ENCODE results near the gene ITGBL1.

Gene ITGBL1

DNA sequence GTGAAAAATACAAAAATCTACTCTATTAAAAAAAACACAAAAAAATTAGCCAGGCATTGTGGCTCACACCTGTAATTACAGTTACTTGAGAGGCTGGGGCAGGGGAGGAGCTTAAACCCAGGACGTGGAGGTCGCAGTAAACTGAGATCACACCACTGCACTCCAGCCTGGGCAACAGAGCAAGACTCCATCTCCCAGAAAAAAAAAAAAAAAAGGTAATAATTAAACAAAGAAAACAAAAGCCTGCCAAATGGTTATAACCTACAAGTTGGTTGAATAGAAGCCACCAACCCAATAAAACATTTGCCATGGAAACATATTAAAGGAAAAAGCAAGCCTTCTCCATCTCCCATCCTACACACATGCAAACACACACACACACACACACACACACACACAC is 255.2 kb downstream of the ITGBL1 start:
- DNase-seq, result no peak

DNA sequence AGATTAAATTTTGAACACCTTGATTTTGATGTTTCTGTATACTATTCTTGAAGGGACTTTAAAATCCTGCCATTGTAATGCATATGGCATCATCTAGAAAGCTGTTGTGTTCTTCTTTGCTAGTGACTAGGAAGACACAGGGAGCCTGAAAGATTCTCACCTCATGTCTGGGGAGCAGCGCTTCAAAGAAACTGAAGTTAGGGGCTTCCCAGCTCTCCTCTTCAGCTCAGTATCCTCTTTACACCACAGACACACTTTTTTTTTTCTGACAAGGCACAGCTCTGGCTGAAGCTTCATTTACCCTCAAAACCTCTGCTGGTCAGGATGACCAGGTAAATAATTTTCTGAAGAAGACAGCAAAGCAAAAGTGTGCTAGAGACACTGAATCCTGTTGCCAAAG is 255.6 kb downstream of the ITGBL1 start:
- no peak for DNase-seq

DNA sequence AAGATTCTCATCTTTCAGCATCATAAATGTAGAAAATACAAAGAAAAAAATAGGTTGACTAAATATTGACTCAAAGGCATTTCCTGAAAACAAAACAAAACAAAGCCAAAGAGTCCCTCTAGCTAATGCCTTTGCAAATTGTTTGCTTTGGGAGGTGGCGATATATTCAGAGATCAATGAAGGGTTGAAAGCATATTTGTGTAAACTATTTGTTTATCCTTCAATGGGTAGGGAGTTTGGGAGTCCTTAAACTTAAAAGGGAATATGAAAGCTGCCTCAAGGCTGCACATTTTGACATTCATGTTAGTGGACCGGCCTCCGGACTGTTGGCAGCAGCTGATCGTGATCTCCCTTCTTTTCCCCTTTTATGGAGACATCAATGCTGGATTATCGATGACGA is 257.5 kb downstream of the ITGBL1 start:
- no peak for DNase-seq

DNA sequence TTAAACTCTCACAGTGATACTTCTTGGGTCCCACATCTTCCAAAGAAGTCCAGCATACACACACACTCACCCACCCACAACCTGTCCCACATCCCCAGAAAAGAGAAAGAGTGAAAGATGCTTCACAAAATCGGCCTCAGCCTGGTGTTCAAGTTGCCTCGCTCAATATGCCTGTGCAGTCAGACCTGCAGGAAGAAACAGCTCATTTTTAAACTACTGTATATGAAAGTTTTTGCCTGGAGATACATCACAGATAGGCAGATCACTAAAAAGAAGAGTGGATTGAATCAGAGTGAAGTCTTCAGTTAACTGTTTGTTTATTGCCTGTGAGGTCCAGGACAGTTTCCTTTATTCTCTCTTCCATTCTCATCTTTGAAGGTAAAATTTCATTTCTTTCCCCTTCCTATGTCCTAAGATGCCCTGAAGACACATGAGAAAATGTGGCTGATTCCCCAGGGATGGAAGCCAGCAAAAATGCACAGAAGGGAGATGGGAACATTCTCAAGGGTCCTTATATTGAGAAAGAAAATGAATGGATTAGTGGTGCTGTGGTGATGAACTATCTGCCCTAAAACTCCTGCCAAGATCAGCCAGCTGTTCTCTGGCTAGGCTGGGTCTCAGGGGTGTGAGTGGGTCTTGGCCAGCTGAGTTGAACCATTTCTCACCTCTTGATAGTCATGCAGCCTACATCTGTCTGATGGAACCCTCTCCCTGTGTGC is 259.0 kb downstream of the ITGBL1 start:
- DNase-seq, result no peak

DNA sequence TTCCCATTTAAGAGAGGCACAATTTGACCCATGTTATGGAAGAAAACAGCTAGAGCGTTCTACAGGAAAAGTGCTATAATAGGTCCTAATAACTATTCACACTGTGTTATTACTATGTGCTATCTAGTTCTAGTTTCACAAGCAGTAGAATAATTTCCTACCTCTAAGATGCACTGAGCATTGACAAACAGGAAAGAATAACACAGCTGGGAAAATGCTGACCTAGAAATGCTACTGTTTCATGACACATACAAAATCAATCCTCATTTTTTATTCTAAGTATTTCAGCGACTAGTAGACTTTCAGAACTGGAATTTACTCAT is 259.5 kb downstream of the ITGBL1 start:
- DNase-seq, result no peak

DNA sequence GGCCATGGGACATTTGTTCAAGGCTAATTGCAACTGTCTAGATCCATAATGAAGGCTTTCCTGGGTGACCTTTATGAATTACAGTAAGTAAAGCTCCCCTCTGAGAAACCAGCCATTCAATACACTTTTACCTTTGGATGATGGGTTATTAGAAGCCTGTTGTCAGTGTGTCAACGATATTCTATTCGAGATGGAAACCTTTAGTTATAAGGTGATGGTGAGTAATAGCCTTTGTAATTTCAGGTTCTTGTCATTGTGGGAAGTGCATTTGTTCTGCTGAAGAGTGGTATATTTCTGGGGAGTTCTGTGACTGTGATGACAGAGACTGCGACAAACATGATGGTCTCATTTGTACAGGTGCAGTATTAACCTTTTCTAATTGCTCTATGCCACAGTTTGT is 261.7 kb downstream of the ITGBL1 start:
- no peak for DNase-seq

DNA sequence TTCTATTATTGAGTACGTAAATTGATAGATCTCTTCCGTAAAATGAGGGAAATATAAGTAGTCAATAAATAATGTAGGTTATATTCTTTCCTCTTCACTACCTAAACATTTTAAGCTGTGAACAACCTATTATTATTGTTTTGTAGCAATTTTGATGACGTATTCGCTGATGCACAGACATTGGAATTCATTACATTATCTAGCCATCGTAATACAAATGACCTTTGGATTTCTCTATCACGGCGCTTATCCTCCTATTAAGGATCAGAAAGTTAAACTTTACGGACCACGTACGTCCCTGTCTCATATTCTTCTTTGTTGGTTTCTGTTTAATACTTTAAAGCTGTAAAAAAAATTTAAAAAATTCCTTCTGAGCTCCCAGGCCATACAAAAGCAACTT is 264.9 kb downstream of the ITGBL1 start:
- DNase-seq, result no peak

DNA sequence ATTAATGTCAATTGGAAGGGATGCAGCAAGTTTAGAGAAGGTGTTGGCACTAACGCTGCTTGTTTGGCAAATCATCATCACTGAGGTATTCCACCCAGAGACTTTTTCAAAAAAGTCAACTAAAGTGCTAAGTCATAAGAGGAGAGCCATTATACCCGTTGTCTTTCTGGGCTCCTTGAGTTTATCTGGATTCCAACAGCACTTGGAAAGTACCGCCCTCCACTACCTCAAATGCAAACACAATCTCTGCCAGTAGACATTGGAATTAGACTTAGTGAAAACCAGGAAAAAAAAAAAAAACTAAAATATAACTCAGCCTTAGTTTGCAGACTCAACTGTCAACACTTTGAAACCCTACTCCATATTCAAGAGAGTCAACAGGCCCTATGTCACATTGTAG is 266.0 kb downstream of the ITGBL1 start:
- no peak for DNase-seq

DNA sequence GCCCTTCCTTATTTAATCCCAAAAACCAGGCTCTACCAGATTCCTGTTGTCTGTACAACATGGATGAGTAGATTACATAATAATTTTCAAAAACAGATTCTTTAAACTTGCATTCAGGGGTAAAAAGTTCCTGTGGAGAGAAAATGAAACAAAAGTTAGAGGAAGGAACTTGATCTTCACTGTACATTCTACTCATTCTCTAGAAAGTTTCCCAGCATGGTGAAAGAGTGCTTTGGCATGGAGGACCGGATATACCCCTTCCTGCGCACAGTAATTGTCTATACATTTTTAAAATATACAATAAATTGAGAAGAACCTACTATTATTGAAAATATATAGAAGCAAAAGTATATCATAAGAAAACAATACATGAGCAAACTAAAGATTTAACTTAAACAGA is 274.2 kb downstream of the ITGBL1 start:
- no peak for DNase-seq

DNA sequence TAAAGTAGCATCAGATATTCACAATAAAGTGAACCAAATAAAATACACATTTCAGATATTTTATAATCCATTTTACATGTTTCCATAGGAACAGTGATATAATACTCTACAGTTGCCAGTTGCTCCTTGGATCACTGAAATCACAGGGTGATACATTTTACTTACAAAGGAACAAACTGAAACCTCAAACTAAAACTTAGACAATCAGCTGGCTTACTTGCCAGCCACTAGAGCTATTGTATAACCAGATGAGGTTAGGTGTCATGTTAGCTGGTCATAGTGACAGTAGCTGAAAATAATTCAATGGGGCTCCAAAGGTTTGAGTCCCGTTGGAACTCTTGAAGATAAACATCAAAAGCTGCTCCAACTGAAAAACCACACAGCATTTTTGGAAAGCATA is 274.6 kb downstream of the ITGBL1 start:
- no peak for DNase-seq

DNA sequence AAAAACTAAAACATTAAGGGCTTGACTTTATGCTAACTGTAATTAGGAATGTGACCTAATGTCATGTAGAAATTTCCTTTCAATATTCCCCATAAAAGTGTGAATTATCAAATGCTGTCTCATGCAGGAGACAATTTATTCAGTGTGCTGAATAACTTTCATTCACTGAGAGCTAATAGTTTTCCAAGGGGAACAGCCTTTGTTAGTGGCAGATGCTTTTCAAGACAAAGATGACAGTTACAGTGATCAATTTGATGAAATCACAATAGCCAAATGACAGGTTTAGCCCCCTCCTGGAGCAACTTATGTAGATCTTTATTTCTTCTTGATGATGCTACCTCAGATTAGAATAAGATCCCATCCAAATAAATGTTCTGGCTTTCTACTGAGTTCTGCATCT is 275.5 kb downstream of the ITGBL1 start:
- no peak for DNase-seq

DNA sequence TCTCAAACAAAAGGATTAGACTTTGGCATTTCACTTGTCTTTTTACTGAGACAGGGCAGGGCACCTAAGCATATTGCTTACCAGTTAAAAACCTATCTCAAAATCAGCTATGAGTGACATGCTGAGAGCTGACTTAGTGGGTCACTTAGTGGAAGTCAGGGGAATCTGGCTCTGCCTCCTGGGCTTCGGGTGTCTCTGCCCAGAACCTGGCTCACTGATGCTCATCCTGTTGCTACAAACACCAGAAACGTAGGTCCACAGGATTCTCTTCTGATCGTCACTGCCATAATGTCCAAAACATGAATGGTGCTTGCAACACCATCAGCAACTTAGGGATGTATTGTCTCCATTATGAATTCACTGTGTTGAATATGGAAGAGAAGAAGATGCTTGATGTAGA is 276.1 kb downstream of the ITGBL1 start:
- no peak for DNase-seq

DNA sequence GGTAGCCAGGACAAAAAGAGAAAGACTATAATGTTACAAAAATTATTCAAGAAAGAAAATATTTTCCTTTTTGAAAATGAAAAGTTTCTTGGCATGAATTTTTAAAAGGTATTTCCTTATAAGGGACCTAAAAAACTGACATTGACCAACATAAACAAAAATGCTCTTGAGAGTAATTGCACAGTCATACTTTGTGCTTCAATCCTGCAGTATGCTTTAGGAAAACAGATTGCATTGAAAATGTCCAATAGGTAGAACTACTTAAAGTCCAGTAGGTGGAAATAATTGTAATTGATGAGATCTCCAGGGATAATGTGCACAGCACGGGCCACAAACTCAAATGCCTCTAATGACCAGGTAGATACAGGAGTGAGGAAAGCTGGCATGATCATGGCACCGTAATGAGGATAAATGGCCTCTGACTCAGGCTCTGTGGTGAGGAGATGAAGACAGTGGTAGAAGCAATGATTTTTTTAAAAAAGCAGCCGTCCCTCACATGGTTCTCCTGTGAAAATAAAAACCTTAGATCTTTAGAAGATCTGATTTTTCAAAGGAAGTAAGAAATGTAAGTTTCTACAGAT is 278.0 kb downstream of the ITGBL1 start:
- no peak for DNase-seq

DNA sequence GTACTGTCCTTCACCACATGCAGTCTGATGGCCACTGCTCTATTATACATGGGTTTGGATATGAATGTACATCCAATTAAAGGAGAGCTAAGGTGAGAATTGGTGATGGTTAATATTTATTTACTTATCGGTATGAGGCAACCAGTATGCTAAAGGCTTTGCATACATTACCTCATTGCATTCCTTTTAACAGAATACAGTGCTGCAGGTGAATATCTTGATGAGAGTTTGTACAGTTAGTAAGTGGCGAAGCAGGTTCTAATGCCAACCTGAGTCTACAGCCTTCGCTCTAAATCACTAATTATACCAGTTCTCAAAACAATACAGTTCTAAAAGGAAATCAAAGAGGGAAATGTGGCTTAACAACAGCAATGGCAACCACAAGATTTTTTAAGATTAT is 284.1 kb downstream of the ITGBL1 start:
- DNase-seq, result no peak

DNA sequence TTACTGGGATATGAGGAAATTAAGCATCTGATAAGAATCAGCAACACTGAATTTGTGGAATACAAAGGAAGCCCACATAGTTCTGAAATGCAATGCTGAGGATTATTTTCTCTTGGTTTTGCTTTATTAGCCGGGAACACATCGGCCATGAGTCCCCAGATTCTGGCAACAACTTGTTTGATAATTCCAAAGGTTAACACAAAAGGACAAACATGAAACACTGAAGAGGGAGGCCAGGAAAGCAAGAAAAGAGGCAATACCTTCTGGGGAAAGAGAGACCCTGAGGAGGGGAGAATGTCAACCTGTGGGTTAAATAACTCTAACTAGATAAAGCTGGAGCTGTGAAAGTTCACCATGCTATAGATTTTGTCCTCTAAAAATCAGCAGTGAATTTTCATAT is 285.9 kb downstream of the ITGBL1 start:
- DNase-seq, result no peak

DNA sequence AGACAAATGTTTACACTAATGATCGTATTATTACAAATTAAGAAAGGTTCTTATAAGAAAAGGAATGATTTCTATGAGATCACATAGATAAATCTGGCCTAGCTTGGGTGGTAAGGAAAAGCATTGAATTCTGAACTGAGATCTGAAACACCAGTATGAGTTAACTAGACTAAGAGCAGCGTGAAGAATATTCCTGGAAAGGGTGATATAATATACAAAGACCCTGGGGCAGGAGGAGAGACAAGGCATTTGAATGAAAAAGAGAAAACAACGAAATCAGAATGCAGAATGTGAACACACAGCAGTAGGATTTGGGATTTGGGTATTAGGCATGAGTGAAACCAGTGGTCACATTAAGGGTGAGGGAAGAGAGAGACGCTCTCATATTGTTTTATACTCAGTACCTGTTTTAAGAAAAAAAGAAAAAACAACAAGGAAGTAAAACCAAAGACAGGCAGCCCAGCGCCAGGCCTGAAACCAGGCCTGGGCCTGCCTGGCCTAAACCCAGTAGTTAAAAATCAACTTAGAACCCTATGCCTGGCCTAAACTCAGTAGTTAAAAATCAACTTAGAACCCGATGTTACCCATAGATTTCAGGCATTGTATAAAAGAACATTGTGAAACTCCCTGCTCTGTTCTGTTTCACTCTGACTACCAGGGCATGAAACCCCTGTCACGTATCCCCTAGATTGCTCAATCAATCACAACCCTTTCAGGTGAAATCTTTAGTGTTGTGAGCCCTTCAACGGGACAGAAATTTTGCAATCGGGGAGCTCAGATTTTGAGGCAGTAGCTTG is 287.1 kb downstream of the ITGBL1 start:
- DNase-seq, result no peak

DNA sequence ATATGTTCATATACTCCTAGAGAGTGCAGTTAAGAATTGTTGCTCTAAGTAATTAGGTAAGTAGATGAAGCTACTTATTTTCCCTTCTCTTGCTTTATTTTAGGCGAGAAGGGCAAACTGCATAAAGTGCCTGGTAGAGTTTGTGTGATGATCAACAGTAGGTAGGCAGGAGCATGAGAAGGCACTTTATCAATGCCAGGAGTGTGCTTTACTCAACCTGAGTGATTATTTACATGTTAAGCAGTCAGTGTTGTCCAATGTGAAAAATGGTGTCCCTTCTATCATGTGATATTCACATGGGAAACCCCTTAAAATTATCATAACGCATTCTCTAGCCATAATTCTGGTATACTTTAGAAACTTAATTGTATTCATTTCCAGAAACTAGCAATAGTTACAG is 294.0 kb downstream of the ITGBL1 start:
- DNase-seq, result no peak

DNA sequence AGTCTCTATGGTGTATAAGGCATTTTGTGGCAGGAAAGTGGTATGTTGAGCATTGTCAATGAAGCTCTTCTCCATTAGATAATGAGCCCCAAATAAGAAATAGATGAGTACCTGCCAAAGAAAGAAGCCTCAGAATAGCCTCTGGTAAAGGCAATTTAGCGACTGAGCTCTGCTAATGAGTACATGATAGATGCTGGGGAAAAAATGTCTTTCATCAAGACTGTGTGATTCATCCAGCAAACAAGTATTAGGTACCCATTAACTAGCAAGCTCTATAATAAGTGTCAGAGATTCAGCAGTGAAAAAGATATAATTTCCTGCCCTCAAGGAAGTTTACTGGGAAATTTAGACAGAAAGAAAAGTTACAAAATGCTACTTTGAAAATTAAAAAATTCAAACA is 294.6 kb downstream of the ITGBL1 start:
- no peak for DNase-seq

DNA sequence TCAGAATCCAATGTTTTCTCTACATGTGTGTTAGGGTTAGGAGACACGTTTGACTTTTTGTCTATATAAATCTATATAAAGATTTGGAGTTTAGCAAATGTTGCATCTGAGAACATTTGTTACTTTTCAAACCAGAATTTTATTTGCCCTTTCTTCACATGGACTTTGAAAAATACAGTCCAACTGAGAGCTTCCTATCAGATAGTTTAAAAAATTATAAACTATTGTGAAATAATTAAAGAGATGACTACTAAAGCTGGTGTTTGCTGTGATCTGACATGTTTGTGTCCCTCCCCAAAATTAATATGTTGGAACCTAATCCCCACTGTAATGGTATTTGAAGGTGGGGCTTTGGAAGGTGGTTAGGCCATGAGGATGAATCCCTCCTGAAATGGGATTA is 297.1 kb downstream of the ITGBL1 start:
- DNase-seq, result no peak

DNA sequence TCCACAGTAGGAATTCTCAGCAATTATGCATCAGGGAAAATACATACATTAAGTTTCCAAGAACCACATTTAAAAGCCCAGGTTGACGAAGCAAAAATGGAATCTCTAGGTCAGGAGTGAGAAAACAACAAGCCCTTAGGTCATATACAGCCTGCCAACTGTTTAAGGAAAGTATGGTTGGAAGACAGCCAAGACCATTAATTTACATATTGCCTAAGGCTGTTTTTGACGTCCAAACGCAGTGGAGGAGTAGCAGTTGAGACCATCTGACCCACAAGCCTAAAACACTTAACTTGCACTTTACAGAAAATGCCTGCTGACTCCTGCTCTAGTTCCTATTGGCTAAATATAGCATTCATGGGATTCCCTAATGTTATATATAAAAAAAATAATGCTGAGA is 299.0 kb downstream of the ITGBL1 start:
- peak; percentile 64 for DNase-seq

DNA sequence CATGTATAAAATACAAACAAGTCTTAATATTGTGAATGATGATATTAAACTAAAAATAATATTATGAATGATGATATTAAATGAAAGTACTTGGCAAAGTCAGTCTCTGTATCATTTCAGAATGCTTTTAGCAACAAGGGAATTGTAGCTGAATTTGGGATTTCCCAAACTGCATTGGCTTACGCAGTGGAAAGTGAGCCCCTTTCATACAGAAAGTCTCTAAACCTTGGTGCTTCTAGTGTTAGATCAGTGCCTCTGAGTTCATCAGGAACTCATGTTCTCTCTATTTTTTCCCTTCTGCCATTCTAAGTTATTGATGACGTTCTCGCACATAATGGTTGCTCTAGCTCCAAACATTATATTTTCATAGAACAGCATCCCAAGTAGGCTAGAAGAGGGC is 300.0 kb downstream of the ITGBL1 start:
- no peak for DNase-seq

DNA sequence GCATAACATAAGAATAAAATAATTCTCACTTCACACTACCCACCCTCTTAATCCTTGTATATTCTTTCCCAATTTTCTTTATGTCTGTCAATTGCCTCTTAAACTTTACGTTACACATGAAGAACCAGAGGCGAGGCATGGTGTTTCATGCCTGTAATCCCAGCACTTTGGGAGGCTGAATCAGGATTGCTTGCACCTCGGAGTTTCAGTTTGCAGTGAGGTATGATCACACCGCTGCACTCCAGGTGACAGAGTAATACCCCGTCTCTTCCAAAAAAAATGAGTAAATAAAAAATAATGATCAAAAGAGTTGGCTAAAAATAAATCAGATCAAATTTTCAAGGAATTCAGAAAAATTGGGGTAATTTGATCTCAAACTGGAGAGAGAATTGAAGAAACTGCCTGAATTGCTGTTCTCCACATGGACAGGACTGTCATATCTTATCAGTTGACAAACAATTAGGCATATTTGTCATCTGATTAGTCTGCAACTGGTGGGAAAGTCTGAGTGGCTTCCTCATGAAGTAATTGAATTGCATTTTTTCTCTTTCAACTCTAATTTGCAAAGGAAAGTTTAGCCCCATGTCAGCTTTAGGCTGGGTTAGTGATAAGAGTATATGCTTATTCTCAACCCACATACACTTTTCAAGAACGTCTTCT is 302.9 kb downstream of the ITGBL1 start:
- DNase-seq, result no peak

DNA sequence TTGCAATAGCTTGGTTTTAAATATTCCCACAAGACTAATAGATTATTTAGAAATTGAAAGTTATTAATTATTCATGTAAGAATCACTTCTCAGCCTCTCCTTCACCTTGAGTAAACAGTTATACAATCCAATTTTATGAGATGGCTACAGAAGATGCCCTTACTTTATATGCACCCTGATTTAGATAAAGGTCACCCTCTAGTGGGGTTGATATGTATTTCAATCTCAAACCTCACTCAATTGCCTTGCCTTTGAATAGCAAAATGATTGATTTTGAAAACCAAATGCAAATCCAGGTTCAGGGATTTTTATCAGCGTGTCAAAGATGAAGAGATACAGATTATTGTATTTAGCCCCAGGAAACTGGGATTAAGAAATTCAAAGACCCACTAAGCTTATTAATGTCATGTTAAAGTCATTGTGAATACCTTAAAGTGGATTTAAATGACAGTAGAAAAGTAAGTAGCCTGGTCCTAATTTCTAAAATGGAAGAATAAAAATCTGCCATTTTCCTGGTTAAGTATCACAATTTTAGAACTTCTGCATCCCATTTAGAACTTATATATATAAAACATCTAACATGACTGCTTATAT is 305.1 kb downstream of the ITGBL1 start:
- peak; percentile 14 for DNase-seq

DNA sequence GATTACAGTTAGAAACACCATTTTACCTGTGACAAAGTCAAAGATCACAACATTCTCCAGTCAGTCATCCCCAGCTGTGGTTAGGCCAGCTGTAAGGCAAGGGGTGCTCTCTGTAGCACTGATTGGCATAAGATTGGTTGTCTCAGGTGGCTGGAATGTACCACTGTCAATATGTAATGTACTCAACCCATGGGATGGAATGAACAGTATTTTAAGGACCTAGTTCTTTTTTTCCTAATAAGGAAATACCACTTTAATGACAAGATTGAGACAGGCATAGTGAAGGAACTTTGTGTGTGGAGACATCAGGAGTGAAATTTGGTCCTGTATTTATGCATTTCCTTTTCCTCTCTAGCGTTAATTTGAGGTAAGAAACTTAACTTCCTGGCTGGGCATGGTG is 310.7 kb downstream of the ITGBL1 start:
- no peak for DNase-seq

Data from RPMI8226 (cell line).